Heart left ventricle (tissue), 13 donors: ENCODE data around the gene TRAM2.

Source experiments
- POLR2A ChIP-seq, 2 donors: fragments of 450-650 bp; IDR thresholded peaks; one replicate each; pipeline ENCODE4 v1.6.1; 2017; ENCODE audit warnings: antibody characterized with exemption in 2 of 2, mild to moderate bottlenecking in 2 of 2, moderate library complexity in 2 of 2
- TF ChIP-seq, protein P1 (sequence below), 12 donors: fragments of 200-600 bp; sonication (generic) in 4 of 12; IDR thresholded peaks; one replicate each; pipeline versions ENCODE4 v1.5.0 to v1.8.0; 2018 to 2022; ENCODE audit warnings: antibody characterized with exemption in 12 of 12, mild to moderate bottlenecking in 5 of 12
- donor health status: ischemic (EF 13 %, LVEDD 7.1; RV severe dilation, severe dysfunction).
- donor health status: DM: no; HTN: yes; CAD: no.
- donor health status: DM: no; HTN: no; CAD: no.
- donor health status: ischemic (EF 25% LVEDD 6.9; RV normal size, moderate dysfunction).
- donor health status: ischemic (EF 25% LVEDD 5.7; RV mildly dilated, moderate dysfunction).
- donor health status: ischemic (EF 35%, LVEDD 5.7; RV mildly dilated, moderate dysfunction).
- donor health status: nonischemic (EF 11% LVEDD 7.7; RV severe dilation, severe dysfunction).
- donor health status: DM: yes; HTN: yes; CAD: no.
- donor health status: PGD.
- donor health status: ischemic (EF 29% LVEDD 5.4; RV normal size, mild dysfunction).
- donor health status: nonischemic (EF 23%, LVEDD 6.1; RV moderate dilation, normal function).

DNA sequence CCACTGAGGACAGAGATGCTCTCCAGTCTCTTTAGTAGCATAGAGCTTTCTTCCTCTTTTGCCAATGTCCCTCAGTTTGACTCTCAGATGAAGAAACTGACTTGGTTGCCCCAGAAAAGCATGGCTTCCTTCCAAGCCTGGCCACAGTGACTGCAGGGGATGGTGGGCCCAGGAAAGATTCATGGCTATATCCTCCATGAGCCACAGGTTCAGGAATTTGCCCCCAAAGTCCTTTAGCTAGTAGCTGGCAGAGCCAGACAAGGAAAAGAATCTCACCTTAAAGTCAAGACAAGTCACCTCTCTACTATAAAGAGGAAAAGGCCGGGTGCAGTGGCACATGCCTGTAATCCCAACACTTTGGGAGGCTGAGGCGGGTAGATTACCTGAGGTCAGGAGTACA, 43.4 kb downstream of the TRAM2 start:
- TF ChIP-seq, protein P1, sequence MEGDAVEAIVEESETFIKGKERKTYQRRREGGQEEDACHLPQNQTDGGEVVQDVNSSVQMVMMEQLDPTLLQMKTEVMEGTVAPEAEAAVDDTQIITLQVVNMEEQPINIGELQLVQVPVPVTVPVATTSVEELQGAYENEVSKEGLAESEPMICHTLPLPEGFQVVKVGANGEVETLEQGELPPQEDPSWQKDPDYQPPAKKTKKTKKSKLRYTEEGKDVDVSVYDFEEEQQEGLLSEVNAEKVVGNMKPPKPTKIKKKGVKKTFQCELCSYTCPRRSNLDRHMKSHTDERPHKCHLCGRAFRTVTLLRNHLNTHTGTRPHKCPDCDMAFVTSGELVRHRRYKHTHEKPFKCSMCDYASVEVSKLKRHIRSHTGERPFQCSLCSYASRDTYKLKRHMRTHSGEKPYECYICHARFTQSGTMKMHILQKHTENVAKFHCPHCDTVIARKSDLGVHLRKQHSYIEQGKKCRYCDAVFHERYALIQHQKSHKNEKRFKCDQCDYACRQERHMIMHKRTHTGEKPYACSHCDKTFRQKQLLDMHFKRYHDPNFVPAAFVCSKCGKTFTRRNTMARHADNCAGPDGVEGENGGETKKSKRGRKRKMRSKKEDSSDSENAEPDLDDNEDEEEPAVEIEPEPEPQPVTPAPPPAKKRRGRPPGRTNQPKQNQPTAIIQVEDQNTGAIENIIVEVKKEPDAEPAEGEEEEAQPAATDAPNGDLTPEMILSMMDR (IDR thresholded peaks at IDR 0.05) = no peak
- no peak for TF ChIP-seq POLR2A (IDR thresholded peaks at IDR 0.05)
